CD4-positive, alpha-beta T cell treated with Interleukin-10 for 1 hour (primary cell): ENCODE data around the gene MCRIP1.
A peak's percentile ranks its signal among the peaks of the same experiment; 100 is the strongest.

ENCODE experiments used
- DNase-seq: peaks from one replicate; pipeline ENCODE4 v3.0.0-alpha.2; 2020

Gene MCRIP1

GRCh38 chr17:81833160-81833920, at the start of gene MCRIP1:
MCRIP1 (minus strand) TSS chr17:81833291; CDS start chr17:81824506, 8,785 bp downstream.
- DNase-seq: peak; percentile 94

- no peak for DNase-seq
Measured at GRCh38 chr17:81879121-81879520, 46.0 kb upstream of the MCRIP1 start.

- no peak for DNase-seq
Measured at GRCh38 chr17:81878294-81878693, 45.2 kb upstream of the MCRIP1 start.

- DNase-seq: no peak
Measured at GRCh38 chr17:81877569-81877968, 44.5 kb upstream of the MCRIP1 start.

- peak; percentile 96 for DNase-seq
Measured at GRCh38 chr17:81871387-81872230, 38.5 kb upstream of the MCRIP1 start.

- DNase-seq: no peak
Measured at GRCh38 chr17:81870981-81871386, 37.9 kb upstream of the MCRIP1 start, which contains the start of gene ARHGDIA. ARHGDIA (minus strand) TSS chr17:81871337; CDS start chr17:81869930, 1,407 bp downstream.

GRCh38 chr17:81870131-81870980, 37.3 kb upstream of the MCRIP1 start:
- DNase-seq: peak; percentile 57

GRCh38 chr17:81869221-81870130, 36.4 kb upstream of the MCRIP1 start:
- DNase-seq: peak; percentile 40

- DNase-seq: no peak
Measured at GRCh38 chr17:81868674-81869220, 35.7 kb upstream of the MCRIP1 start.

GRCh38 chr17:81867991-81868673, 35.0 kb upstream of the MCRIP1 start:
- DNase-seq: no peak

GRCh38 chr17:81867170-81867990, 34.3 kb upstream of the MCRIP1 start:
- no peak for DNase-seq

- DNase-seq: peak; percentile 37
Measured at GRCh38 chr17:81866440-81867169, 33.5 kb upstream of the MCRIP1 start.

- DNase-seq: peak; percentile 21
Measured at GRCh38 chr17:81865733-81866439, 32.8 kb upstream of the MCRIP1 start.

- DNase-seq: no peak
Measured at GRCh38 chr17:81865358-81865732, 32.3 kb upstream of the MCRIP1 start.

- DNase-seq: no peak
Measured at GRCh38 chr17:81863833-81864768, 31.0 kb upstream of the MCRIP1 start.

- DNase-seq: no peak
Measured at GRCh38 chr17:81863123-81863675, 30.1 kb upstream of the MCRIP1 start.
